ENCODE data around the gene ZSWIM3. TPM values are rescaled to one million over a fixed set of nuclear protein-coding genes. Genes with fewer than 3 reads are reported as not detected.

Gene ZSWIM3
- total and polyA plus RNA-seq, 4 experiments from 2014 or later, result 0.77 to 7.1 (median 4.6) TPM

DNA sequence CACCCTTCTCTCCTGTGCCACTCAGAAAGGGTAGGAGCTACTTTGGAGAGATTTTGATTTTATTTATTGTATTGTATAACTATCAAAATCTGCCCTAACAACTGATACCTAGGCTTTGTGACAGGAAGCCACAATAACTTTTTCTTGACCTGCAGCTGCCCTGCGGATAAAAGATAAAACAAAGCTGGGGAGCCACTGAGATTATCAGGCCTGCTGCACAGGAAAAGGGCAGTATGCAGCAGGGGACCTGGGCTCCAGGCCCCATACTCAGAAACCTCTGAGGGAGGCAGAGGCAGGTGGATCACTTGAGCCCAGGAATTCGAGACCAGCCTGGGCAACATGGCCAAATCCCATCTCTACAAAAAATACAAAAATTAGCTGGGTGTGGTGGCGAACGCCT, 24.8 kb upstream of the ZSWIM3 start:
- ChIA-PET CTCF (ENCODE audit: partially characterized antibody) (interaction anchor here (1.2 to 1.3 kb wide), 2 partner anchors 9 to 138 kb away, joined by 3 to 5 read pairs; no protein-coding TSS in a partner anchor), POLR2A (ENCODE audit: partially characterized antibody) (interaction anchor here (0.7 to 2.8 kb wide), 5 partner anchors 9 to 531 kb away, joined by 3 to 17 read pairs (median 5); partner anchors contain the start of genes ACOT8 and PCIF1)
- Mint-ChIP-seq H3K4me1 (peaks cover 7 to 23% (median 13%) of the 10 kb centered on the region in 4 donors), H3K27ac (peak overlapping the region in 1 of 7 donors; percentile 40), H3K36me3 (no peaks in the 10 kb centered on the region), H3K4me3 (peak overlapping the region; percentile 77 to 91 (median 84)), H3K27me3 (peaks cover 0 to 3% of the 10 kb centered on the region in 2 donors), H3K9me3 (no peaks in the 10 kb centered on the region)
- intact Hi-C loops (cut with micrococcal nuclease), result no loop called here
- no peak overlapping the region for H3K4me3 ChIP-seq (ENCODE audit: low read length in 2 of 2)
- no peak for DNase-seq
- no peak overlapping the region for H3K27ac ChIP-seq (ENCODE audit: low read depth, low read length)
- peaks cover 21% of the 10 kb centered on the region for H3K4me1 ChIP-seq (ENCODE audit: insufficient read depth, low read length)
- no peaks in the 10 kb centered on the region for H3K36me3 ChIP-seq (ENCODE audit: insufficient read depth, low read length)
- H3K27me3 ChIP-seq (ENCODE audit: insufficient read depth, low read length), result no peaks in the 10 kb centered on the region
- no peaks in the 10 kb centered on the region for H3K9me3 ChIP-seq (ENCODE audit: control insufficient read depth in 1 of 2, low read length in 2 of 2)

DNA sequence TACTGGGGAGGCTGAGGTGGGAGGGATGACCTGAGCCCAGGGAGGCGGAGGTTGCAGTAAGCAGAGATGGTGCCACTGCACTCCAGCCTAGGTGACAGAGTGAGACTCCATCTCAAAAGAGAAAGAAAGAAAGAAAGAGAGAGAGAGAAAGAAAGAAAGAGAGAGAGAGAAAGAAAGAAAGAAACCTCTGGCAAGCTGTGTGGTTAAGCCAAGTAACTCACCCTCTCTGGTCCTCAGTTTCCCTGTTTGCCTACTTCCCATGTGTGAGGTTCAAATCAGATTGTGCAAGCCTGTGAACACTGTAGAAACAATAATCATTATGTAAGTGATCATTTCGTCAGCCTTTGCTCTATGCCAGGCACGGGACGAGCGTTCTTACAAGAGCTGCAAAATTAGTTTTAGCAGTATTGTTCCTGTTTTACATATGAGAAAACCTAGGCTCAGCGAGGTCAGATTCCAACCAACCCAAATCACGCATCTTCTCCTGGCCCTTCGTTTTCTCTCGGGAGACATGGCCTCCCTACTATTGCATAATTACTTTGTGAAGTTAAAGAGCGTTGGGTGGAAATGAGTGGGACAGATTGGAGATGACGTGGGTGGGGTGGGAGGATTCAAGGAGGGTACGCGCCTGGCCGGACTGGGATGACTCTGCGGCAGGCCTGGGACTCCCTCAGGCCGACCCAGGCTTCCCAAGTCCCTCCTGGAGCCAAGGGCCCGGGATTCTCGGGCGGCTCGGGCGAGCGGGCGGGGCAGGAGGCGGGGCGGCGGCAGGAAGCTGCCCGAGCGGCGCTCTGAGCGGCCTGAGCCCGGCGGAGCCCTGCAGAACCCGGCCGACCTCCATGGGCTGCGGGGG, 24.2 kb upstream of the ZSWIM3 start, which contains the start of gene SNX21:
Gene SNX21 (plus strand): TSS at position 770 of the 853 bp plus-strand sequence. CDS start 121 bp downstream, outside the sequence.
- peak in 2 of 5 donors; percentile 22 to 28 for DNase-seq
- CTCF ChIA-PET (ENCODE audit: partially characterized antibody), result interaction anchor here (1.2 to 1.3 kb wide), 2 partner anchors 9 to 137 kb away, joined by 3 to 5 read pairs; no protein-coding TSS in a partner anchor
- H3K4me1 Mint-ChIP-seq, result peaks cover 7 to 23% (median 13%) of the 10 kb centered on the region in 4 donors
- H3K36me3 Mint-ChIP-seq, result no peaks in the 10 kb centered on the region
- no peaks in the 10 kb centered on the region for H3K9me3 Mint-ChIP-seq
- H3K4me3 Mint-ChIP-seq, result peak within 1 kb of the TSS; percentile 77 to 91 (median 84)
- peak within 1 kb of the TSS; percentile 4 to 79 (median 13) for H3K27ac Mint-ChIP-seq
- Histone ChIP-seq H3K36me3 (ENCODE audit: insufficient read depth, low read length) (no peaks in the 10 kb centered on the region), H3K9me3 (ENCODE audit: control insufficient read depth in 1 of 2, low read length in 2 of 2) (no peaks in the 10 kb centered on the region), H3K4me1 (ENCODE audit: insufficient read depth, low read length) (peaks cover 21% of the 10 kb centered on the region), H3K27ac (ENCODE audit: low read depth, low read length) (peak within 1 kb of the TSS; percentile 21), H3K27me3 (ENCODE audit: insufficient read depth, low read length) (no peaks in the 10 kb centered on the region), H3K4me3 (ENCODE audit: low read length in 2 of 2) (peak within 1 kb of the TSS; percentile 3 to 64)
- intact Hi-C loops (cut with micrococcal nuclease), result no loop called here
- H3K27me3 Mint-ChIP-seq, result peaks cover 0 to 3% of the 10 kb centered on the region in 2 donors
- POLR2A ChIA-PET (ENCODE audit: partially characterized antibody), result interaction anchor here (0.7 to 2.8 kb wide), 7 partner anchors 10 to 531 kb away, joined by 3 to 17 read pairs (median 5); partner anchors contain the start of genes ACOT8, PCIF1 and ZSWIM3

DNA sequence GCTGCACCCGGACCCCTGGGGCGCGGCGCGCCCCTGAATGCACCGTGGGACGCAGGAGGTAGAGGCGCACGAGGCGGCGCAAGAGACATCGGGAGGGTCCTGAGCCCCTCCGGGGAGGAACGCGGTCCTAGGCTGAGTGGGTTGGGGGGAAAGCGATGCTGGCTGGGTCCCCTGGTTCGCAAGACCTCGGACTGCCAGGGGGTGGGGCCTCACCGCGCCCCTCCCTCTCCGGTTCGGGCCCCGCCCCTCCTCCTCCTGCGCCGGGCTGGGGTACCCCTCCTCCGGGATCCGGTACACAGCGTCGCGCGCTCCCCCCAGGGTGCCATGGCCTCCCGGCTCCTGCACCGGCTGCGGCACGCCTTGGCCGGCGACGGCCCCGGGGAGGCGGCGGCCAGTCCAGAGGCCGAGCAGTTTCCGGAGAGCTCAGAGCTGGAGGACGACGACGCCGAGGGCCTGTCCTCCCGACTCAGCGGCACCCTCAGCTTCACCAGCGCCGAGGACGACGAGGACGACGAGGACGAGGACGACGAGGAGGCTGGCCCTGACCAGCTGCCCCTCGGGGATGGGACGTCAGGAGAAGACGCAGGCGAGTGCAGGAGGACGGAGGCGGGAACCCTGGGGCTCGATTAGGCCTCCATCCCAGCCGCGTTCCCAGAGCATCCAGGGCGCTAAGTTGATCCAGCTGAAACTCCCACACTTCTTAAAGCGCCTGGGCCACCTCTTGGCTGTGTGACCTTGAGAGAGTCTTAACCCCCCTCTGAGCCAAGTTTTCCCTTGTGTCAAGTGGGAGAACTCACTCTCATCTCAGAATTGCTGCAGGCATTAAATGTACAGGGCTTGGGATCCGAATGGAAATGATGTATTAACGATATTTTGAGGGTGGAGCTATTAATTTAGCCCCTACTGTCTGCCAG, 23.3 kb upstream of the ZSWIM3 start:
- Mint-ChIP-seq H3K4me3 (peak overlapping the region; percentile 61 to 85 (median 68)), H3K9me3 (no peaks in the 10 kb centered on the region), H3K4me1 (peaks cover 7 to 23% (median 13%) of the 10 kb centered on the region in 4 donors), H3K36me3 (no peaks in the 10 kb centered on the region), H3K27ac (peak overlapping the region in 3 of 7 donors; percentile 12 to 79 (median 77)), H3K27me3 (peaks cover 0 to 3% of the 10 kb centered on the region in 2 donors)
- Histone ChIP-seq H3K4me1 (ENCODE audit: insufficient read depth, low read length) (peaks cover 21% of the 10 kb centered on the region), H3K27ac (ENCODE audit: low read depth, low read length) (peak overlapping the region; percentile 21), H3K36me3 (ENCODE audit: insufficient read depth, low read length) (no peaks in the 10 kb centered on the region), H3K4me3 (ENCODE audit: low read length in 2 of 2) (peak overlapping the region in 1 of 2 donors; percentile 64), H3K27me3 (ENCODE audit: insufficient read depth, low read length) (no peaks in the 10 kb centered on the region), H3K9me3 (ENCODE audit: control insufficient read depth in 1 of 2, low read length in 2 of 2) (no peaks in the 10 kb centered on the region)
- intact Hi-C loops (cut with micrococcal nuclease), result no loop called here
- peak in 4 of 5 donors; percentile 28 to 43 (median 36) for DNase-seq
- CTCF ChIA-PET (ENCODE audit: partially characterized antibody), result interaction anchor here (1.2 kb wide), 1 partner anchor 136 kb away, joined by 3 read pairs; no protein-coding TSS in a partner anchor
- POLR2A ChIA-PET (ENCODE audit: partially characterized antibody), result interaction anchor here (0.7 to 2.8 kb wide), 7 partner anchors 10 to 100 kb away, joined by 3 to 17 read pairs (median 4); partner anchors contain the start of genes ACOT8, CTSA, NEURL2 and PCIF1

DNA sequence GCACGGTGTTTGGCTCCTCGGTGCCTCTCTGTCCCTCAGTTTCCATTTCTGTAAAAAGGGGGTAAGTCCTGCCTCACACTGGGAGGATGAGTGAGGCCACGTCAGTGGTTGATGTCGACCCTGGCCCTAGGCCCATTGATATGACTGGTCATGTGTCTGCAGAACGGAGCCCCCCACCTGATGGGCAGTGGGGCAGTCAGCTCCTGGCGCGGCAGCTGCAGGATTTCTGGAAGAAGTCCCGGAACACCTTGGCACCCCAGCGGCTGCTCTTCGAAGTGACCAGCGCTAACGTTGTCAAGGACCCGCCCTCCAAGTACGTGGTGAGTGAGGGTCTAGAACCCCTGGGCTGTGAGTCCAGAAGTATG, 22.6 kb upstream of the ZSWIM3 start:
- H3K27me3 ChIP-seq (ENCODE audit: insufficient read depth, low read length), result no peaks in the 10 kb centered on the region
- Mint-ChIP-seq H3K27me3 (peaks cover 0 to 3% of the 10 kb centered on the region in 2 donors), H3K4me3 (peak overlapping the region; percentile 61 to 85 (median 66)), H3K4me1 (peaks cover 7 to 23% (median 13%) of the 10 kb centered on the region in 4 donors), H3K27ac (peak overlapping the region in 3 of 7 donors; percentile 12 to 79 (median 77)), H3K36me3 (no peaks in the 10 kb centered on the region), H3K9me3 (no peaks in the 10 kb centered on the region)
- H3K4me3 ChIP-seq (ENCODE audit: low read length in 2 of 2), result no peak overlapping the region
- no peak for DNase-seq
- no peaks in the 10 kb centered on the region for H3K9me3 ChIP-seq (ENCODE audit: control insufficient read depth in 1 of 2, low read length in 2 of 2)
- POLR2A ChIA-PET (ENCODE audit: partially characterized antibody), result interaction anchor here (0.7 to 2.8 kb wide), 6 partner anchors 10 to 100 kb away, joined by 3 to 17 read pairs (median 4); partner anchors contain the start of genes ACOT8, CTSA, NEURL2 and PCIF1
- no peaks in the 10 kb centered on the region for H3K36me3 ChIP-seq (ENCODE audit: insufficient read depth, low read length)
- H3K4me1 ChIP-seq (ENCODE audit: insufficient read depth, low read length), result peaks cover 21% of the 10 kb centered on the region
- intact Hi-C loops (cut with micrococcal nuclease), result no loop called here
- CTCF ChIA-PET (ENCODE audit: partially characterized antibody), result no interaction called here
- no peak overlapping the region for H3K27ac ChIP-seq (ENCODE audit: low read depth, low read length)

DNA sequence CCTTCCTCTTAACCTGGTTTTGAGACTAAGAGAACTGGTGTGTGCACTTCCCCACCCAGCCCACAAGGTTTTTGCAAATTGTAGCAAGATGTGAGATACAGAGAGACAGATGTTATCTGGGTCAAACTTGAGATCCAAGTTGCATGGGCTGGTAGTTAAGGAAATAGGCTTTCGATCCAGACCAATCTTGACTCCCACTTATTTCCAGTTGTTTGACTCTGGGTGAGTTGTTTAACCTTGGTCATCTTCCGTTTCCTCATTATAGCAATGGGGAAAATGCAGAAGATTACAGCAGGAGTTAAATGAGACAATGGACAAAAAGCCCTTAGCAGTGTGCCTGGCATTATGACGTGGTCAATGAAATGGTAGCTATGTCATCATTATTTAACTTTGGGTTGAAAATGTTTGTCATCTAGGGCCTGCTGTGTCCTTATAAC, 22.1 kb upstream of the ZSWIM3 start:
- POLR2A ChIA-PET (ENCODE audit: partially characterized antibody), result interaction anchor here (2.8 kb wide), 1 partner anchor 12 kb away, joined by 13 read pairs; no protein-coding TSS in a partner anchor
- CTCF ChIA-PET (ENCODE audit: partially characterized antibody), result no interaction called here
- H3K9me3 ChIP-seq (ENCODE audit: control insufficient read depth in 1 of 2, low read length in 2 of 2), result no peaks in the 10 kb centered on the region
- peak overlapping the region in 7 of 8 donors; percentile 21 to 72 (median 45) for H3K4me3 Mint-ChIP-seq
- DNase-seq, result no peak
- H3K27ac ChIP-seq (ENCODE audit: low read depth, low read length), result no peak overlapping the region
- H3K36me3 Mint-ChIP-seq, result peaks cover 0 to 2% of the 10 kb centered on the region in 2 donors
- H3K9me3 Mint-ChIP-seq, result no peaks in the 10 kb centered on the region
- H3K27me3 ChIP-seq (ENCODE audit: insufficient read depth, low read length), result no peaks in the 10 kb centered on the region
- peaks cover 21% of the 10 kb centered on the region for H3K4me1 ChIP-seq (ENCODE audit: insufficient read depth, low read length)
- H3K27me3 Mint-ChIP-seq, result peaks cover 0 to under 1% of the 10 kb centered on the region in 2 donors
- H3K27ac Mint-ChIP-seq, result peak overlapping the region in 3 of 7 donors; percentile 7 to 59 (median 17)
- peaks cover 7 to 23% (median 13%) of the 10 kb centered on the region in 4 donors for H3K4me1 Mint-ChIP-seq
- H3K36me3 ChIP-seq (ENCODE audit: insufficient read depth, low read length), result no peaks in the 10 kb centered on the region
- H3K4me3 ChIP-seq (ENCODE audit: low read length in 2 of 2), result no peak overlapping the region
- intact Hi-C loops (cut with micrococcal nuclease), result no loop called here

DNA sequence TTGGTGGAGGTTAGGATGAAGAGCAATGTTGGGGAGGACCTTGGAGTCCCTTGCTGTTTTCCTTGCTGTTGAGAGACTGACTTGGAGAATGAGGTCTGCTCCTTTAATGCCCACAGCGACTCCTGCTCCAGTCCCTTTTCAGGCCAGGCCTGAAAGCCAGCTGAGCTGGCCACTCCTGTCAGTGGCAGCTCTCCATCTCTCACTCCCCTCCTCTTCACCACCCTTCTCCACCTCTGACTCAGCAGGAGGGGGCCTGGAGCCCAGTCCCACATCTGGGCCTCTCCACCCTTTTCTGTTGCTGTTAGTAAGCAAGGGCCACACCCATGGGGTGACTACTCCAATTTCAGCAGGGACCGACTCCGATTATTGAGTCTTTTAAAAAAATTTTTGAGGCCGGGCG, 21.6 kb upstream of the ZSWIM3 start:
- DNase-seq, result no peak
- Mint-ChIP-seq H3K36me3 (peaks cover 0 to 2% of the 10 kb centered on the region in 2 donors), H3K27me3 (no peaks in the 10 kb centered on the region), H3K27ac (peak overlapping the region in 3 of 7 donors; percentile 7 to 59 (median 17)), H3K9me3 (no peaks in the 10 kb centered on the region), H3K4me3 (peak overlapping the region in 4 of 8 donors; percentile 21 to 49 (median 44)), H3K4me1 (peaks cover 6 to 23% (median 13%) of the 10 kb centered on the region in 4 donors)
- CTCF ChIA-PET (ENCODE audit: partially characterized antibody), result no interaction called here
- Histone ChIP-seq H3K4me3 (ENCODE audit: low read length in 2 of 2) (no peak overlapping the region), H3K4me1 (ENCODE audit: insufficient read depth, low read length) (peaks cover 21% of the 10 kb centered on the region), H3K27me3 (ENCODE audit: insufficient read depth, low read length) (no peaks in the 10 kb centered on the region), H3K27ac (ENCODE audit: low read depth, low read length) (no peak overlapping the region), H3K9me3 (ENCODE audit: control insufficient read depth in 1 of 2, low read length in 2 of 2) (no peaks in the 10 kb centered on the region), H3K36me3 (ENCODE audit: insufficient read depth, low read length) (no peaks in the 10 kb centered on the region)
- intact Hi-C loops (cut with micrococcal nuclease), result no loop called here
- POLR2A ChIA-PET (ENCODE audit: partially characterized antibody), result no interaction called here

Data from CD4-positive, alpha-beta memory T cell (primary cell).